Smooth muscle cell (in vitro differentiated cells): ENCODE measurements around the gene NSUN2. TPM values are rescaled to one million over a fixed set of nuclear protein-coding genes. Genes with fewer than 3 reads are reported as not detected.

Experiments used
- DNase-seq: peaks from one replicate; lab custom pipeline; 2025; ENCODE audit not compliant: unreplicated experiment; lab: John Stamatoyannopoulos, UW
- H2AFZ ChIP-seq: fragments of 200-600 bp; sonication (generic); 2 replicates; pipeline ENCODE4 v1.6.0; 2016; ENCODE audit warnings: antibody characterized with exemption, low read depth, mild to moderate bottlenecking
- H3F3A ChIP-seq: fragments of 200-600 bp; sonication (generic); 2 replicates; pipeline ENCODE4 v1.6.0; 2017; ENCODE audit warnings: antibody characterized with exemption, low read depth
- H3K27ac ChIP-seq: fragments of 200-600 bp; sonication (generic); 2 replicates; pipeline ENCODE4 v1.5.1; 2016; ENCODE audit warnings: low read depth, mild to moderate bottlenecking
- H3K27me3 ChIP-seq: fragments of 200-600 bp; sonication (generic); 2 replicates; pipeline ENCODE4 v1.6.1; 2016; ENCODE audit warnings: low read depth, mild to moderate bottlenecking
- H3K36me3 ChIP-seq: fragments of 200-600 bp; sonication (generic); 2 replicates; pipeline ENCODE4 v1.5.1; 2016; ENCODE audit warnings: low read depth
- H3K4me1 ChIP-seq: fragments of 200-600 bp; sonication (generic); 2 replicates; pipeline ENCODE4 v1.5.1; 2016; ENCODE audit warnings: low read depth
- H3K4me2 ChIP-seq: fragments of 200-600 bp; sonication (generic); 2 replicates; pipeline ENCODE4 v1.6.0; 2016; ENCODE audit warnings: mild to moderate bottlenecking
- H3K4me3 ChIP-seq: fragments of 200-600 bp; sonication (generic); 2 replicates; pipeline ENCODE4 v1.5.1; 2016; ENCODE audit warnings: mild to moderate bottlenecking
- H3K79me2 ChIP-seq: fragments of 200-600 bp; sonication (generic); 2 replicates; pipeline ENCODE4 v1.6.0; 2016; ENCODE audit warnings: low read depth, mild to moderate bottlenecking
- H3K9ac ChIP-seq: fragments of 200-600 bp; sonication (generic); 2 replicates; pipeline ENCODE4 v1.6.0; 2016; ENCODE audit warnings: low read depth
- H3K9me3 ChIP-seq: fragments of 200-600 bp; sonication (generic); replicated peaks from 2 replicates; pipeline ENCODE4 v1.5.1; 2016; ENCODE audit warnings: low read depth
- H4K20me1 ChIP-seq: fragments of 200-600 bp; sonication (generic); 2 replicates; pipeline ENCODE4 v1.6.0; 2016; ENCODE audit warnings: low read depth
- WGBS: methylation state at CpG from one replicate; pipeline ENCODE4 v1.1.7; 2016; ENCODE audit warnings: low lambda C conversion rate; 5-methylcytosine and 5-hydroxymethylcytosine counted together
- polyA plus RNA-seq: library from polyadenylated mRNA; unstranded; fragments of >200 nt; fragmentation: Nextera tagmentation; extraction: Ambion mirVana; gene quantifications from 2 replicates; pipeline ENCODE4 v1.2.1, GENCODE V29; 2016
- total RNA-seq: library from RNA; depleted of rRNA; stranded (reverse); fragments of >200 nt; gene quantifications from 2 replicates; pipeline ENCODE4 v1.2.3, GENCODE V29; 2014
- TF ChIP-seq, protein P1 (sequence below): fragments of 200-600 bp; sonication (generic); IDR thresholded peaks from 2 replicates; pipeline ENCODE4 v1.5.1; 2017; ENCODE audit warnings: borderline replicate concordance, mild to moderate bottlenecking, antibody characterized with exemption; ENCODE audit not compliant: insufficient read depth, poor library complexity, severe bottlenecking

NSUN2 gene
- total and polyA plus RNA-seq, 2 experiments from 2014 or later = 29.3 to 34.4 TPM

DNA sequence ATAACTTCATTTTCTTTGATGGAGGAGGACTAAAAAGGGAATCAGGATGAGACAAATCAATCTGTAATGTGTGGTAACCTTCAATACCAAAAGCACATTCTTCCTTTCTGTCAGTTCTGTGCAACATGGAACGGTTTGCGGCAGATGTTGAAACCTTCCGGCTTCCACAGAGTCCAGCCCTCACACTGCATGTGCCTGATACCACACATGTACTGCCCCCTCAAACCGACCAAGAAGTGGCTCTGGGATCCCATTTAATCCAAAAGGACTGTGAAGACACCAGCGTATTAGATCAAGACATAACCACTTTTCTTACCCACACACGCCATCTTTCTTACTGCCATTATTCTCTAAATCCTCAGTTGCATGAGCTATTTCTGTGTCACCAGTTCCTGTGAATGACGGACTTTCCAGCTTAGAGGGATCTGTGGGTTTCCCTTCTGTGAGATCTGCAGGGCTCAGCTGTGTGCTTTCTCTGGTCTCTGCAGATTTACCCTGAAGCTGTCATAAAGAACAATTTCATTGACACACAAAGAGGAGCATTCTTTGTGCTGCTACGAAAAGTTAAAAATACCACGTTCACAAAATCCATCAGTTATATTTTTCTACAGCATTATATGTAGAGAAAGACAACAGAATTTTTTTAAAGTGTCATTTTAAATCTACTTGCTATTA is 25.8 kb downstream of the NSUN2 start:
- no peaks in the 10 kb centered on the region for H3F3A ChIP-seq
- 95% methylated on average over 9 of the region's 9 CpGs for WGBS
- H4K20me1 ChIP-seq = peaks cover 27% of the 10 kb centered on the region
- no peaks in the 10 kb centered on the region for H3K9me3 ChIP-seq
- TF ChIP-seq, protein P1, sequence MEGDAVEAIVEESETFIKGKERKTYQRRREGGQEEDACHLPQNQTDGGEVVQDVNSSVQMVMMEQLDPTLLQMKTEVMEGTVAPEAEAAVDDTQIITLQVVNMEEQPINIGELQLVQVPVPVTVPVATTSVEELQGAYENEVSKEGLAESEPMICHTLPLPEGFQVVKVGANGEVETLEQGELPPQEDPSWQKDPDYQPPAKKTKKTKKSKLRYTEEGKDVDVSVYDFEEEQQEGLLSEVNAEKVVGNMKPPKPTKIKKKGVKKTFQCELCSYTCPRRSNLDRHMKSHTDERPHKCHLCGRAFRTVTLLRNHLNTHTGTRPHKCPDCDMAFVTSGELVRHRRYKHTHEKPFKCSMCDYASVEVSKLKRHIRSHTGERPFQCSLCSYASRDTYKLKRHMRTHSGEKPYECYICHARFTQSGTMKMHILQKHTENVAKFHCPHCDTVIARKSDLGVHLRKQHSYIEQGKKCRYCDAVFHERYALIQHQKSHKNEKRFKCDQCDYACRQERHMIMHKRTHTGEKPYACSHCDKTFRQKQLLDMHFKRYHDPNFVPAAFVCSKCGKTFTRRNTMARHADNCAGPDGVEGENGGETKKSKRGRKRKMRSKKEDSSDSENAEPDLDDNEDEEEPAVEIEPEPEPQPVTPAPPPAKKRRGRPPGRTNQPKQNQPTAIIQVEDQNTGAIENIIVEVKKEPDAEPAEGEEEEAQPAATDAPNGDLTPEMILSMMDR = no peak
- H3K4me2 ChIP-seq = no peak overlapping the region
- H3K36me3 ChIP-seq = peaks cover 38% of the 10 kb centered on the region
- peaks cover 5% of the 10 kb centered on the region for H3K79me2 ChIP-seq
- no peak for DNase-seq
- no peak overlapping the region for H3K4me3 ChIP-seq
- H3K9ac ChIP-seq = no peak overlapping the region
- H3K27me3 ChIP-seq = no peaks in the 10 kb centered on the region
- no peak overlapping the region for H2AFZ ChIP-seq
- H3K4me1 ChIP-seq = no peaks in the 10 kb centered on the region
- H3K27ac ChIP-seq = no peak overlapping the region

DNA sequence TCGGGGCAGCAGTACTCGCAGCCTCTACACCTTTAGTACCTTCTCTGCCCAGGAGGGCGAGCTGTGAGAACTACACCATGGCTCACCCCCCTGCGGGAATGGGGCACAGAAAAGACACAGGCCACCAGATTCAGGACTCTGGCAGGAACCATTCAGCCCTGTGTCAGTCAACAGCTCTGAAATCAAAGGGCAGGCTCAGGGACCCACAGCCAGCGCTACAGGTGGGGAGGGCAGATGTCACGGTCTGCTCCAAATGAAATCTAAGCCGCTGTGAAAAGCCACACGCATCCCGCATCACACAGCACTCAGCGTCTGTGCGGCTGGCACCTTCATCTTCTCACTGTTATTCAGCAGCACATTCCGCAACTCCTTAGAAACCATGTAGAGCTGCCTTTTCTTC is 27.9 kb downstream of the NSUN2 start:
- Histone ChIP-seq H3K4me1 (no peaks in the 10 kb centered on the region), H2AFZ (no peak overlapping the region), H4K20me1 (peaks cover 16% of the 10 kb centered on the region), H3K9ac (no peak overlapping the region), H3K4me2 (no peak overlapping the region), H3K4me3 (no peak overlapping the region), H3K27ac (no peak overlapping the region), H3K79me2 (no peaks in the 10 kb centered on the region), H3F3A (no peaks in the 10 kb centered on the region), H3K36me3 (peaks cover 26% of the 10 kb centered on the region), H3K9me3 (no peaks in the 10 kb centered on the region), H3K27me3 (no peaks in the 10 kb centered on the region)
- TF ChIP-seq, protein P1 = no peak
- no peak for DNase-seq
- WGBS = 98% methylated on average over 12 of the region's 12 CpGs

DNA sequence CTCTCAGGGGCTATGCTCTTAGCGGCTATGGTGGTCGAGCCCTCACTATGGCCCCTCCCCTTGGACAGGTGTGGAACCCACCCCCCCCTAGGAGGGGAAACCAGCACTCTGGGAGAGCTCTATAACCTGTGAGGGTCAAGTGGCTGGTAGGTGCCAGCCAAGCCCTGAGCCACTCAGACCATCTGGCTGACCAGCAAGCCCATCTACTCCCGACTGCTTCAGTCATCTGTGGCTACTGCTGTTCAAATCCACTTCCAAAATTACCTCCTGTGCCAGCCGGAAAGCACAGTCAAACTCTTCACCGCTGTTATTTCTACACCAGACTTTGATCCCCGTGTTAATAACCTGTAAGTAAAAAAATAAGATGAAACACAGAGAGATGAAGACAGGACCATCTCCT is 28.5 kb downstream of the NSUN2 start:
- H2AFZ ChIP-seq = no peak overlapping the region
- no peaks in the 10 kb centered on the region for H3K9me3 ChIP-seq
- H4K20me1 ChIP-seq = peaks cover 16% of the 10 kb centered on the region
- no peak overlapping the region for H3K9ac ChIP-seq
- no peak for DNase-seq
- H3K27ac ChIP-seq = no peak overlapping the region
- TF ChIP-seq, protein P1 = no peak
- WGBS = 99% methylated on average over 6 of the region's 6 CpGs
- no peaks in the 10 kb centered on the region for H3K79me2 ChIP-seq
- no peak overlapping the region for H3K4me2 ChIP-seq
- no peaks in the 10 kb centered on the region for H3K4me1 ChIP-seq
- peaks cover 20% of the 10 kb centered on the region for H3K36me3 ChIP-seq
- H3F3A ChIP-seq = no peaks in the 10 kb centered on the region
- H3K27me3 ChIP-seq = no peaks in the 10 kb centered on the region
- H3K4me3 ChIP-seq = no peak overlapping the region

DNA sequence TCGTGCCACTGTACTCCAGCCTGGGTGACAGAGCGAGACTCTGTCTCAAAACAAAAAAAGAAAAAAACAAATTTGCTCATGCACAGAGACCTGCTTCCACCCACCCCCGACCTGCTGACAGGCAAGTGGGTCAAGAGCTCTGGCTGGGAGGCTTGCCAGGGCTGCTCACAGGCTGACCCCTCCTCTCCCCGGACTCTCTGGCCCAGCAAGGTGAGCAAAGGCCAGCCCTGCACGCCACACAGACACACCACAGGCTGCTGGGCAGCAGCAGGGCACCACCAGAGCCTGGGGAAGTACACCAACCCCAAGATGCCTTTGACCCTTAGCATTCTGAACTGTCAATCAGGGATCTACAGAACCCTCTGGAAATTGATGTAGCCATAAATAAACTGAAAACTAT is 29.2 kb downstream of the NSUN2 start:
- Histone ChIP-seq H3K4me1 (no peaks in the 10 kb centered on the region), H3F3A (no peaks in the 10 kb centered on the region), H3K9ac (no peak overlapping the region), H4K20me1 (peaks cover 16% of the 10 kb centered on the region), H3K36me3 (peaks cover 18% of the 10 kb centered on the region), H3K4me3 (no peak overlapping the region), H3K4me2 (no peak overlapping the region), H3K27me3 (no peaks in the 10 kb centered on the region), H2AFZ (no peak overlapping the region), H3K79me2 (no peaks in the 10 kb centered on the region), H3K9me3 (no peaks in the 10 kb centered on the region), H3K27ac (no peak overlapping the region)
- TF ChIP-seq, protein P1 = no peak
- 99% methylated on average over 5 of the region's 5 CpGs for WGBS
- no peak for DNase-seq
